GM21390 (cell line): Measurements from ENCODE around the gene MCL1.
"Not testable (repeated sequence)": the region's sequence is repeated elsewhere in the genome, so short reads cannot be mapped to it uniquely, and the experiment has no call there.

Experiments used
- ATAC-seq: cut with Tn5 transposase; IDR thresholded peaks from one replicate; pipeline ENCODE4 v1.9.1; 2021; ENCODE audit not compliant: unreplicated experiment

MCL1 gene

DNA sequence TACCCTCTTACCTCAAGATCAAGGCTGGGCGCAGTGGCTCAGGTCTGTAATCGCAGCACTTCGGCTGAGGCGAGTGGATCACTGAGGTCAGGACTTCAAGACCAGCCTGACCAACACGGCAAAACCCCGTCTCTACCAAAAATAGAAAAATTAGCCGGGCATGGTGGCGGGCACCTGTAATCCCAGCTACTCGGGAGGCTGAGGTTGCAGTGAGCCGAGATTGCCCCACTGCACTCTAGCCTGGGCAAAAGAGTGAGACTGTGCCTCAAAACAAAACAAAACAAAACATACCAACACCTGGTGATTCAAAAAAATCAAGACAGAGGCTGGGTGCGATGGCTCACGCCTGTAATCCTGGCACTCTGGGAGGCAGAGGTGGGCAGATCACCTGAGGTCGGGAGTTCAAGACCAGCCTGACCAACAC is 5.8 kb downstream of the MCL1 start:
- ATAC-seq, result not testable (repeated sequence)

DNA sequence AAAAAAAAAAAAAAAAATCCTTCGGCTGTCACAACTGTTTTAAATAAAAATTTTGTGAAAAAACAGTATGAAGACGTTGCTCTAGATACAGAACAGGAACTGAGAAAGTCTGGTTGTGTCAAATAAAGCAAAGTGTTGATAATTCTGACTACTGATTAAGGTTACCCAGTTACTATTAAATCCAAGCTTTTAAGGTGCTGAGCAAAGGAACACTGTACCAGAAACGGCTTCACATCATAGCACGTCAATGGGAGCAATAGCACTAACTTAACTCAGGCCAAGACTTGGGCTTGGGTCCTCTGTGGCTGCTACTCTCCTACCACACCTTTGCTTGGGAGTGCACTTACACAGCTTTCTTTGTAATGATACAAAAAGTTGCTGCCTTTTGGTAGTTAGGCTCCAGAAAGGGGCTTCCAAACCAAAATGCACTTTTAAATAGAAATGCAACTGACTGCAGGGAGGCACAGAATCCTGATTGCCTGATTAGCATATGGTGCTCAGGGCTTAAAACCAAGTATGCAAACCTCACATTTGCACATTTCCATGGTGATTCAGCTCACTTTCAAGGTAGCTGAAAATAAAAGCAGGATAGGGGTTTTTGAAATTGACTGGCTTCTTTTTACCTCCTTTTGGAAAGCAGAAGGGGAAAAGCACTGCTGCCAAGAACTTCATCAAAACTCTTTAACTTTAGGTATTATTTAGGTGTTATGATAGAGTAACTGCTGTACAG is 6.3 kb downstream of the MCL1 start:
- no peak for ATAC-seq

DNA sequence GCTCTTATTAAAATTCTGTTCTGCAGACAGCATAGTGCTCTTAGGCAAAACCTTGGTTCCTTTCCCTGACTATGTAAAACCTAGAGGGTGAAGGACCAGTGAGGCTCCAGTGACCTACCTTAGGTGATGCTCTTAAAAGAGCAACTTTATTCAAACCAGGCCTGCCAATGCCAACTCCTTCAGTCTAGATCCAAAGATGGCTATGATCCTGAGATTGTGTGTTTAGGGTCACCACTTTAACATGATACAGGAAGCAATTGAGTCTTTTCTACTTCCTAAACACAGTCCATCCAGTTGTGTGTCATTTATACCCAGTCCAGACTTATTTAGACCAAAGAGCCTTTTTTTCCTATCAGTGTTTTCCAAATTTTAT is 10.8 kb downstream of the MCL1 start:
- no peak for ATAC-seq

DNA sequence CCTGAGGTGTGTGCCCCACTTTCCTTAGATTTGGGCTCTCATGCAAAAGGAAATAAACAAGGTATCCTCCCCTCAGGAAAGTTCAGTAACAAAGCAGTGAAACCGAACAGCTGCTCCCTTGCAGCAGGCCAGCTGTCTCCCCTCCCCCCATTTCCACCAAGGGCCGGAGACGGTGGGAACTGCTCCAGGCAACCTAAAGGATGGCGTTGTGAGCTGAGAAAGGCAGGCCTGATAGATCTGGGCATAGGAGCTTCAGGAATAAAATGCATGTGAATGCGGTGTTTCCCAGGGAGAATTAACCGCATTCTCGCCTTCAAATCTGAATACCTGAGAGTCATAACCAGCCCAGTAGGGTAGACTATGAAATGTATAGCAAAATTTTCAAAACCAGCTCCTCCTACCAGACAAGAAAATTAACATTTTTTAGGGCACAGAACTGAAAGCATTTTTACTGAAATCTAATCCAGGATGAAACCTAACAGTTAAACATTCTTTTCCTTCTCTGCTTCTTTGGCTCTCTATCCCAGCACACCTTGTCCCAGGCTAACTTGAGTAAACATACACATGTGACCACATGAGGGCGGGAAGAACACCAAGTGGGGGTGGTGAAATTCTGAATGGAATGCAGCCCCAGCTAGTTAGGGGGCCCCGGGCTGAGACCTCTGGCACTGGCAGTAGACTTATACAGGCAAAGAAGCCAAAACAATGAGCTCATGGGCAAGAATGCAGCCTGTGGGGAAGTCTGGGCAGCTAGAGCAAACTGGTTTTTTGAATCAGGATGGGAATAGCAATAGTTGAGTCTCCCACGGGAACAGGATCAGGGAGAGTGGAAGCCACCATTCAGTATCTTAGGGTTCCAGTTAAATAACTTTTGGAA is 11.5 kb downstream of the MCL1 start:
- ATAC-seq, result no peak

DNA sequence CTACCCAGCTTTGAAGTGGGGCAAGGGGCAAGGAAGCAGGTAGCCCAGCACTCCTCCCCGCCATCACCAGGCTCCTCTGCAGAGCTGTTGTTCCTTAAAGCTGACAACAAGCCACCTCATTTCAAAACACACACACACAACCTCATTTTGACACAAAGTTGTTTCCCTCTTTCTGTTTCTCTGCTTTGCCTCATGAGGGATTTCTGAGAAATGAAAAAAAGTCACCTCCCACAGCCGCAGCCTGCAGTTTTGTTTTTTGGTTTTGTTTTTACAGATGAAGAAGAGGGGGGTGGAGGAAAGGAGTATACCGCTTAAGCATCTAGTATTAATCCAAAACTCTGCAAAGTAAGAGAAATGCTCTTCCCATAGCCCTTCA is 12.1 kb downstream of the MCL1 start:
- ATAC-seq, result no peak

DNA sequence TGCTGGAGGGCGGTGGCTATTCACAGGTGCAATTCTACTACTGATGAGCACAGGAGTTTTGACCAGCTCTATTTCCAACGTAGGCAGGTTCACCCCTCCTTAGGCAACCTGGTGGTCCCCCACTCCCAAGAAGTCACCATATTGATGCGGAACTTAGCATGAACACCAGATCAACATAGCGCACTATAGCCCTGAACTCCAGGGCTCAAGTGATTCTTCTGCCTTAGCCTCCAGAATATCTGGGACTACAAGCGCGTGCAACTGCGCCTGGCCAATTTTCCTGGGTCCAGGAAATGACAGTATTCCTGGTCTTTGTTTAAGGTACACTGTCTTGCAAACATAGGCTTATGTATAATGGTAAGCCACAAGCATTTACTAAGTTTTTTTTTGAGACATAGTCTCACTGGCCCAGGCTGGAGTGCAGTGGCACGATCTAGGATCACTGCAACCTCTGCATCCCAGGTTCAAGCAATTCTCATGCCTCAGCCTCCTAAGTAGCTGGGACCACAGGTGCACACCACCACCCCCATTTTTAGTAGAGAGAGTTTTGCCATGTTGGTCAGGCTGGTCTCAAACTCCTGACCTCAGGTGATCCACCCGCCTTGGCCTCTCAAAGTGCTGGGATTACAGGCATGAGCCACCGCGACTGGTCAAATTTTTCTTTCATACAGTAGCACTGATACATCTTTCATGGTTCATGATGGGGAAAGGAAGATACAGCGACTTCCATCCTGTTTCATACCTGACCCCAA is 12.6 kb downstream of the MCL1 start:
- no peak for ATAC-seq

DNA sequence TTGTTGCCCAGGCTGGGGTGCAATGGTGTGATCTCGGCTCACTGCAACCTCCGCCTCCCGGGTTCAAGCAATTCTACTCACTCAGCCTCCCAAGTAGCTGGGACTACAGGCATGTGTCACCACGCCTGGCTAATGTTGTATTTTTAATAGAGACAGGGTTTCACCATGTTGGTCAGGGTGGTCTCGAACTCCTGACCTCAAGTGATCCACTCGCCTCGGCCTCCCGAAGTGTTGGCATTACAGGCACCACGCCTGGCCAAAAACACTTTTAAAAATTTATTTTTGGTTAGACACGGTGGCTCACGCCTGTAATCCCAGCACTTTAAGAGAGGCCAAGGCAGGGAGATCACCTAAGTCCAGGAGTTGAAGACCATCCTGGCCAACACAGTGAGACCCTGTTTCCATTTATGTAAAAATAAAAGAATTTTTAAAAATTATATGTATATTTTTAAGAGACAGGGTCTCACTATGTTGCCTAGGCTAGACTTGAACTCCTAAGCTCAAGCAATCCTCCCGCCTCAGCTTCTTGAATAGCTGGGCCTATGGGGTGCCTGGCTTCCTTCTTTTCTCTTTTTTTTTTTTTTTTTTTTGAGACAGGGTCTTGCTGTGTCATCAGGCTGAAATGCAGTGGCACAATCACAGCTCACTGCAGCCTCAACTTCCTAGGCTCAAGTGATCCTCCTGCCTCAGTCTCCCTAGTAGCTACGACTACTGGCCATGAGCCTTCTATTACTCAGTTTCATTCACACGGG is 14.0 kb downstream of the MCL1 start:
- ATAC-seq, result not testable (repeated sequence)

DNA sequence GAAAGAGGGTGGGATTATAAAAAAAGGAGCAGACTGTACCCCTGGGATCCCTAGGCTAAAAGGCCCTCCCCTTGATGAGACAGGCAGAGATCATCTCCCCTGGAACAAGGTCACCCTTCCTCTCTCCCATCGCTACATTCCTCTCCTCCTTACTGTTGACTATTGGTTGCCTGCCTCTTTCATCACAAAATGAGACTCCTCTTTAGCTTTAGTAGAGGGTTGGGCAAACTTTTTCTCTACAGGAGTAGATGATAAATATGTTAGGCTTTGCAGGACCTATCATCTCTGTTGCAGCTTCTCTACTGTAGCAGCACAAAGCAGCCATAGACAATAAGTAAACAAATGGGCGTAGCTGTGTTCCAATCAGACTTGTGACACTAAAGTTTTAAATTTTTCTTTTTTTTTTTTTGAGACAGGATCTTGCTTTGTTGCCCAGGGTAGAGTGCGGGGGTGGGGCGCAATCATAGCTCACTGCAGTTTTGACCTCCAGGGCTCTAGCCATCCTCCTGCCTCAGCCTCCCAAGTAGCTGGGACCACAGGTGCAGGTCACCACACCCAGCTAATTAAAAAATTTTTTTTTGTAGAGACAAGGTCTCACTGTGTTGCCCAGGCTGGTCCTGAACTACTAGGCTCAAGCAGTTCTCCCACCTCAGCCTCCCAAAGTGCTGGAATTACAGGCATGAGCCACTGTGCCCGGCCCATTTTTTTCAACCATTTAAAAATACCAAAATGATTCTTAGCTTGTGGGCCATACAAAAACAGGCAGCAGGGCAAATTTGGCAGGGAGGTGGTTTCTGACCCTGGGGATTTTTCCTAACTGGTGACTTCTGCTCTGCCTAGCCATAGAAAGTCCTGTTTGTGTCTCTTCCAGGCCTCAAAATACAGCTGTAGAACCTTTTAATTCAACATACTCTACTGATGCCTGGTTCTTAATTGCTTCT is 15.1 kb downstream of the MCL1 start:
- no peak for ATAC-seq

DNA sequence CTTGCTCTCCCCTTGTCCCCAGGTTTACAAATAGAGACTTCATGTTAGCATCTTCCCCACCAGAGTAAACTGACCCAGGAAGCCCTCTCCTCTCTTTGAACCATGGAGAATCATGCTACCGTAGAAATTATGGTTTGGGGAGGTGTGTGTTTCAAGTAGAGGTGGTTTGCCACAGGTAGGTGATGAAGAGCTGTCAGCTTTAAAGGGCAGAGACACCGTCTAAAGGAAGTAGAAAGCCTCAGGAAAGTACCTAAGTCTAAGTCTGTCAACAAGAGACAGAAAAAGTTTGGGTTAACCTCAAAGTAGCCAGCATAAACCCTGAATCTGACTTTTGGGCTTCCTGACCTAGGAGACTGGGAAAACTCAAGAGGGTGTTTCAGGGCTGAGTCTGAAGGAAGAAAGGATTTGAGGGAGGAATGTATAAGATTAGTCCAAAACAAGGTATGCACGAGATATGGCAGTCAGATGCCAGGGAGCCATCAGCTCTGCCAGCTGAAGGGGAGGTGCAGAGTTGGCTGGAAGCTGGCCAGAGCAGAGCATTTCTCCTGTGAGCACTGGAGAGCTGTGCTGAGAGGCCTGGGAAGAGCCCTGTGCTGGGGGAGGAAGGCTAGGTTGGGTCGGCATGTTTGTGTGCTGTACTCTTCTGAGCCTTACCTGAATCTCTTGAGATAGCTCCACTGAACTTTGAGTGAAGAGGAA is 15.9 kb downstream of the MCL1 start:
- ATAC-seq, result no peak

DNA sequence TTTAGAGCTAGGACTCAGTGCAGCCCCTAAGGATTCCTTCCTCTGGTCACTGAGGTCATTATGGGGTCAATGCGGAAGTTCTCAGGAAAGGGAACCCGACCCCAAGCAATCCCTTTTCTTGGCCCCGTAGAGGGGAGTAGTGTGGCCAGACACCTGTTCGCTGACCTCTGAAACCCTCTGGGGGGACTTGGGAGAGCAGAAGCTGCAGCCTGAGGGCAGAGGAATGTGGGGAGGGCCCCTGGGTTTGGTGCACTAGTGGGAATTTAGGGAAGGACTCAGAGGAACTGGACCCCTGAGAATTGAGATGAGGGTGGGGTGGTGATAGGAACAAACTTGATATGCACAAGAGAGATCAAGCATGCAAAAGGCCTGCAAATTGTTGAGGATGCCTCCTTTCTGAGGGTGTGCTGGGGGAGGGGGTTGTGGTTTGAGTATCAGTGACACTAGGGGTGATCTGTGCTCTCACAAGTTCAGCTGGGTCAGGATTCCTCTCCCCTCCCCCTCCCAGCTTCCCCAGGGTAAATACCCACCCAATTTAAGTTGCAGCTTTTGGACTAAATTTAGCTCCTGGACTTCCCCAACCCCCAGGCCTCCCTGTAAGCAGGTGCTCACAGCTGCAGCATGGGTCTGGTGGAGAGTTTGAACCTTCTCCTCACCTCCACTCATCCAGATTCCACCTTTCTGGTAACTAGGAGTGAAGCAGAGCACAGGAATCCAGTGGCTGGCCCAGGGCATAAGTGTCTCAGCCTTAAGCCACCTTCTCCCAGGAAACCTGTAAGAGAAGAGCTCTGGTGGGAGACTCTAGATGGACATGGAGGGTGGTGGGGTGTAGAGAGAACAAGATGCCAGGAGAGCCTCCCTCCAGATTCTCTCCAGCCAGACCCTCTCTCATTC is 16.7 kb downstream of the MCL1 start:
- peak; percentile 29 for ATAC-seq

DNA sequence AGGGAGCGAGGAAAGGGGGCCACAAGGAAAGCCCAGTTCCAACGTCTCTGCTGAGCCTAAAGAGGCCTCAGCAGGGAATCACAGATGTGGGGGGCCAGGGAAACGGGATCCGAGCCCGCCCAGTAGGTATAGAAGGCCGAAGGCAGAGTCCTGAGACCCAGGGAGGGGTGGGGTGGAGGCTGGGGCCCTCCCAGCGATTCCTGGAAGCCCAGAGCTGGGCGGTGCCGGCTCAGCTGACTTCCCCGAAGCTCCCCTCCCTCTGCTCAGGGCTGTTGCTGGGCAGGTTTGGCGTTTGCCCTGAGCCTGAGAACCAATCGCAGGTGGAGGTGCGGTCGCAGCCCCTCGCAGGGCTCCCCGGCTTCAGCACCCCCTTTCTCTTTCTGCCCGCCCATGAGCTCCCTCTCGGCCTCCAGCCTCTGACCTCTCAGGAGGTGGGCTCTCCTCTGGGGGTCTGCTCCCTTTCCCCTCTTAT is 17.4 kb downstream of the MCL1 start:
- ATAC-seq, result peak; percentile 34

DNA sequence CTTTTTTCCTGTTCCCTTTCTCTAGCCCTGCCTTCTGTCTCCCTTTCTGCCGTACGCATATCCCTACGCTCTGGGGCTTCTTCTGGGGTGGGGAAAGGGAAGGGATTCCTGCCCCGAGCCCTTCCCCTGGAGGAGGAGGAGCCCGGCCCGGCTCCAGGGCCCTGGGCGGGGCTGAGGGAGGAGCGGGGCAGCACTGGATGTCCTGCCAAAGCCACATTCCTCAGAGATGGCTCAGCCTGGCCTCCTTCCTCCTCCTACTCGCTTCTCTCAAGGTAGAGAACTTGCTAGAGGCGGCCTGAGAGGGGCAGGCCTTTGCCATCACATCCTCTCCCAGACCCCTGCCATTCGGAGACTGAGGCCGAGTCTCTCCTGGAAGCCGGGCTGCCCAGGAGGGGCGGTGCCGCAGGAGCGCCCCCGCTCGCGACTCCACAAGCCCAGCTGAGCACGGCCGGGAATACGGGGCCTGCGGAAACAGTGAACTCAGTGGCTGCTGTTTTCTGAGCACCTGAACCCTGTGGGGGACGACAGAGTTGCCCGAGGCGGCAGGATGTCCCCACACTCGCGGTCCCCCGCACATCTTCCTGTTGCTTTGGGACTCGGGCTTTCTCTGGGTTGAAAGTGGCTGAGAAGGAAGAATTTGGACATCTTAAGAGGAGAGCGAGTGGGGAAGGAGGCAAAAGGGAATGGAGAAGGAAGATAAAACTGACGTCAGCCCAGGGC is 18.0 kb downstream of the MCL1 start:
- ATAC-seq, result no peak

DNA sequence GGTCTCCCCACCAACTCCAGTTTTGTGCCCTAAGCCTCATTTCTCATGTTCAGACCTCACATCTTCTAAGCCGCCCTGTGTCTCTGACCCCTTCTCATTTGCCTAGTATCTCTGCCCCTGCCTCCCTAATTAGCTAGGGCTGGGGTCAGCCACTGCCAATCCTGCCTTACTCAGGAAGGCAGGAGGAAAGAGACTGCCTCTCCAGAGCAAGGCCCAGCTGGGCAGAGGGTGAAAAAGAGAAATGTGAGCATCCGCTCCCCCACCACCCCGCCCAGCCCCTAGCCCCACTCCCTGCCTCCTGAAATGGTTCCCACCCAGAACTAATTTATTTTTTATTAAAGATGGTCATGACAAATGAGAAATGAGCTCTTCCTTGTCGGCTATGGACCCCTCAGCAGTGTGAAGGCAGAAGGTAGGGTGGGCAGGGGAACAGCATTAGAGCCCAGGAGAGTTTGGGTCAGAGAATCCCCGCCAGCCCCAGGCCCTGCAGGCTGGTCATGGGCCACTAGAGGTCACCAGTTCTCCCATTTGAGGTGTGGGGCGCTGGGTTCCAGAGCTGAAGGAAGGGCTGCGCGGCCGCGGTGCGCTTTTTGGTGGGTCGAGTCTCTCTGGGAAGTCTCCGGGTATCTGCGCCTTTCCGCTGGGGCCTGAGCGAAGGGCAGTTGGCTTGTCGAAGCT is 18.7 kb downstream of the MCL1 start:
- peak; percentile 30 for ATAC-seq

DNA sequence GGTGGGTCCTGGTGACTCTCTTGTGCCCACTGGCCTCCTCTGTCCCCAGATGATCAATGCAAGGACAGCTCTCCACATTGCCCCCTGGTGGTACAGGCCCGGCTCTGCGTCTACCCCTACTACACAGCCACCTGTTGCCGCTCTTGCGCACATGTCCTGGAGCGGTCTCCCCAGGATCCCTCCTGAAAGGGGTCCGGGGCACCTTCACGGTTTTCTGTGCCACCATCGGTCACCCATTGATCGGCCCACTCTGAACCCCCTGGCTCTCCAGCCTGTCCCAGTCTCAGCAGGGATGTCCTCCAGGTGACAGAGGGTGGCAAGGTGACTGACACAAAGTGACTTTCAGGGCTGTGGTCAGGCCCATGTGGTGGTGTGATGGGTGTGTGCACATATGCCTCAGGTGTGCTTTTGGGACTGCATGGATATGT is 19.4 kb downstream of the MCL1 start:
- ATAC-seq, result no peak

DNA sequence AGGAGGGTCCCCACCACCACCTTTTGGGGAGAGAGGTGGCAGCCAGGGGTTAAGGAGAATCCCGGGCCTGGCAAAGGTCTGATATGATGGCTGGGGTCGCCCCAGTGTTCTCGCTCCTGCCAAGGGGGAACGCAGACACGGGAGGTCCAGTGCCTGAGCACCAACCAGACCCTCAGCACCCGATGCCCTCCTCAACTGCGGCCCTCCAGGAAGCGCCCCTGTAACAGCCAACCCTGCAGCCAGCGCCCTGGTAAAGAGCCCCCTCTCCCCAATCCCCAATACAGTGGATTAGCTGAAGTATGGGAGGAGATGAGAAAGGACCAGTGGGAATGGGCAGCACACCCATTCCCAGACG is 19.8 kb downstream of the MCL1 start:
- no peak for ATAC-seq

DNA sequence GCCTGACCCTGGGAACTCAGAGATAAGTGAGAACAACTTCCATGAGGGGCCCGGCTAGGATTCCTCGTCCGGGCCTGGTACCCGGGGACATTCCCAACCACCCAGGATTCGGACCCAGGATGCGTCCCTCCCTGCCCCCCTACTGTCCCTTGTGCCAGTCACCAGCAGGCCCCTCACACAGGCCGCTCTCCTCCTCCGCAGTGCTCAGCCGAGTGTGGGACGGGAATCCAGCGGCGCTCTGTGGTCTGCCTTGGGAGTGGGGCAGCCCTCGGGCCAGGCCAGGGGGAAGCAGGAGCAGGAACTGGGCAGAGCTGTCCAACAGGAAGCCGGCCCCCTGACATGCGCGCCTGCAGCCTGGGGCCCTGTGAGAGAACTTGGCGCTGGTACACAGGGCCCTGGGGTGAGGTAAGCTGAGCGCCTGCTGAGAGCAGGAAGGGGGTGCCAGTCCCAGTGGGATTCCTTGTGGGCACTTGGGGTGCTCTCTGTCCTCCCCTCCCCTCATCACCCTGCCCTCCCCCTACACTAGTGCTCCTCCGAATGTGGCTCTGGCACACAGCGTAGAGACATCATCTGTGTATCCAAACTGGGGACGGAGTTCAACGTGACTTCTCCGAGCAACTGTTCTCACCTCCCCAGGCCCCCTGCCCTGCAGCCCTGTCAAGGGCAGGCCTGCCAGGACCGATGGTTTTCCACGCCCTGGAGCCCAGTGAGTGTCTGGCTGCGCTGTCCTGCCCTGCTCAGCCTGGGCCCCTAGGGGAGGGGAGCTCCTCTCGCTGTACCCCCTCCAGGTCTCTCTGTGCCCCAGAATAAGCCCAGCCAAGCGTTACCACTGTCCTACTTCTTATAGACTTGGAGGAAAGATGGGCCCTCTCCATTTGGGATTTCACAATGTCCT is 20.4 kb downstream of the MCL1 start:
- ATAC-seq, result no peak
